ENCODE data around the gene MDGA2. TPM values are rescaled to one million over a fixed set of nuclear protein-coding genes. Genes with fewer than 3 reads are reported as not detected.
A peak's percentile ranks its signal among the peaks of the same experiment; 100 is the strongest.

The MDGA2 gene
- total RNA-seq, 1 donor from 2014 or later: 1.3 TPM

DNA sequence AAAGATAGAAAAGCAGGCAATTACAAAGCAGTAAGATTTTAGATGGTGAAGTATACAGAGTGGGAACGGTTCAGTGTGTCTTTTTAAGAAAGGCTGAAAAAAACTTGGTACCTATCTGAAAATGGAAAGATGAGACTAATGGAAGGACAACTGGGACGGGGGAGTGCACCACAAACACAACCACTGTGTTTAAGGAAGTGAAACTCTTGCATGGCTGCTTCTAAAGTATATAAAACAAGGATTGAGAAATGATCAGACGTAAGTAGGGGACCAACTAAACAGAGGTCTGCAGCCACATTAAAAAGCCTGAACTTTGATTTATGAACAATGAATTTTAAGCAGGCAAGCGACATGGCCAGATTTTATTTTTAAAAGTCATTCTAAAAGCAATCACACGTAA is 328.6 kb downstream of the MDGA2 start:
- Mint-ChIP-seq H3K27ac (no peak overlapping the region), H3K27me3 (no peaks in the 10 kb centered on the region), H3K4me1 (ENCODE audit: unreplicated experiment) (no peaks in the 10 kb centered on the region), H3K36me3 (no peaks in the 10 kb centered on the region), H3K9me3 (no peaks in the 10 kb centered on the region), H3K4me3 (no peak overlapping the region)
- TF ChIP-seq, protein P1, sequence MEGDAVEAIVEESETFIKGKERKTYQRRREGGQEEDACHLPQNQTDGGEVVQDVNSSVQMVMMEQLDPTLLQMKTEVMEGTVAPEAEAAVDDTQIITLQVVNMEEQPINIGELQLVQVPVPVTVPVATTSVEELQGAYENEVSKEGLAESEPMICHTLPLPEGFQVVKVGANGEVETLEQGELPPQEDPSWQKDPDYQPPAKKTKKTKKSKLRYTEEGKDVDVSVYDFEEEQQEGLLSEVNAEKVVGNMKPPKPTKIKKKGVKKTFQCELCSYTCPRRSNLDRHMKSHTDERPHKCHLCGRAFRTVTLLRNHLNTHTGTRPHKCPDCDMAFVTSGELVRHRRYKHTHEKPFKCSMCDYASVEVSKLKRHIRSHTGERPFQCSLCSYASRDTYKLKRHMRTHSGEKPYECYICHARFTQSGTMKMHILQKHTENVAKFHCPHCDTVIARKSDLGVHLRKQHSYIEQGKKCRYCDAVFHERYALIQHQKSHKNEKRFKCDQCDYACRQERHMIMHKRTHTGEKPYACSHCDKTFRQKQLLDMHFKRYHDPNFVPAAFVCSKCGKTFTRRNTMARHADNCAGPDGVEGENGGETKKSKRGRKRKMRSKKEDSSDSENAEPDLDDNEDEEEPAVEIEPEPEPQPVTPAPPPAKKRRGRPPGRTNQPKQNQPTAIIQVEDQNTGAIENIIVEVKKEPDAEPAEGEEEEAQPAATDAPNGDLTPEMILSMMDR (conservative IDR thresholded peaks at IDR 0.05): no peak
- DNase-seq (ENCODE audit: extremely low spot score, unreplicated experiment): no peak

DNA sequence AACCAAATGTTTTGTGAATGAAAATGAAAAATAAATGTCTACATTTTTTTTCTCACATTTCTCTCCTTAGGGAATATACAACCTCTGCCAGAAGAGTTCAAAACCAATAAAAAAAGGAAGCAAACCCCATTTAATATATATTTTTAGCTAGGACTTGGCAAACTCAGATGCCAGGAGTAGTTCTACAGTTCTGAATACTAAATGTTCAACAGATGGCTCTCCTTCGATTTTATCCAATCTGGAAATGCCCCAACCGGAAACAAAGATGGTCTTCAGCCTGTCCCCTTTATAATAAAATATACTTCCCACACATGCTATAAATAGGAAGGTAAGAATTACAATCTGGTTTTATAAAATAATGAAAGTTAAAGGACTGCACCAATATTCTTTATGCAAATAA is 330.4 kb downstream of the MDGA2 start:
- Mint-ChIP-seq H3K27me3 (no peaks in the 10 kb centered on the region), H3K4me3 (no peak overlapping the region), H3K27ac (no peak overlapping the region), H3K36me3 (no peaks in the 10 kb centered on the region), H3K9me3 (no peaks in the 10 kb centered on the region), H3K4me1 (ENCODE audit: unreplicated experiment) (no peaks in the 10 kb centered on the region)
- TF ChIP-seq, protein P1 (conservative IDR thresholded peaks at IDR 0.05): no peak
- DNase-seq (ENCODE audit: extremely low spot score, unreplicated experiment): no peak

DNA sequence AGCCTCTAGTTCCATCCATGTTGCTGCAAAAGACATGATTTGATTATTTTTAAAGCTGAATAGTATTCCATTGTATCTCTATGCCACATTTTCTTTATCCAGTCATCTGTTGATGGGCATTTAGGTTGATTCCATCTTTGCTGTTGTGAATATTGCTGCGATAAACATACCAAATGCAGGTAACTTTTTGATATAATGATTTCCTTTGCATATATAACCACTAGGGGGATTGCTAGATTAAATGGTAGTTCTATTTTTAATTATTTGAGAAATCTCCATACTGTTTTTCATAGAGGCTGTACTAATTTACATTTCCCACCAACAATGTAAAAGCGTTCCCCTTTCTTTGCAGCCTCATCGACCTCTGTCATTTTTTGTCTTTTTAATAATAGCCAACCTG is 342.5 kb downstream of the MDGA2 start:
- H3K27me3 Mint-ChIP-seq: no peaks in the 10 kb centered on the region
- TF ChIP-seq, protein P1 (conservative IDR thresholded peaks at IDR 0.05): peak; percentile 68
- no peaks in the 10 kb centered on the region for H3K4me1 Mint-ChIP-seq (ENCODE audit: unreplicated experiment)
- no peaks in the 10 kb centered on the region for H3K36me3 Mint-ChIP-seq
- no peak for DNase-seq (ENCODE audit: extremely low spot score, unreplicated experiment)
- H3K27ac Mint-ChIP-seq: no peak overlapping the region
- no peaks in the 10 kb centered on the region for H3K9me3 Mint-ChIP-seq
- no peak overlapping the region for H3K4me3 Mint-ChIP-seq

DNA sequence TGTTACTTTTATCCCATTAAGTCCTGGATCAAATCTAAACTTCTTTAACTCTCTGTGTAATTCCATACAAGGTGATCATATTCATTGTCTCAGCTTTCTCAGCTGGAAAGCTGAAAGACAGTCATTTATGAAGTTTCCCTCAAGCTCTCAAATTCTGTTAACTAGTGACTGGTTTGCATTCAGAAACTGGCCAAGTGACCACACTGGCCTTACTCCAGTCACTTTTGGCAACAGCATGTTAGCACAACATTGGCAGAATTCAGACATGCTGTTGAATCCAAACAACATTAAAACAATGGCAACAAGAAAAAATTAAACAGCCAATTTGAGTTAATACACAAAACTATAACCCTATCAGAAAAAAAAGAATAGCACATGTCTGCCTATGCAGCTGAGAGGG is 343.3 kb downstream of the MDGA2 start:
- no peaks in the 10 kb centered on the region for H3K9me3 Mint-ChIP-seq
- no peak overlapping the region for H3K27ac Mint-ChIP-seq
- no peaks in the 10 kb centered on the region for H3K36me3 Mint-ChIP-seq
- TF ChIP-seq, protein P1 (conservative IDR thresholded peaks at IDR 0.05): no peak
- H3K4me3 Mint-ChIP-seq: no peak overlapping the region
- DNase-seq (ENCODE audit: extremely low spot score, unreplicated experiment): no peak
- no peaks in the 10 kb centered on the region for H3K27me3 Mint-ChIP-seq
- no peaks in the 10 kb centered on the region for H3K4me1 Mint-ChIP-seq (ENCODE audit: unreplicated experiment)

DNA sequence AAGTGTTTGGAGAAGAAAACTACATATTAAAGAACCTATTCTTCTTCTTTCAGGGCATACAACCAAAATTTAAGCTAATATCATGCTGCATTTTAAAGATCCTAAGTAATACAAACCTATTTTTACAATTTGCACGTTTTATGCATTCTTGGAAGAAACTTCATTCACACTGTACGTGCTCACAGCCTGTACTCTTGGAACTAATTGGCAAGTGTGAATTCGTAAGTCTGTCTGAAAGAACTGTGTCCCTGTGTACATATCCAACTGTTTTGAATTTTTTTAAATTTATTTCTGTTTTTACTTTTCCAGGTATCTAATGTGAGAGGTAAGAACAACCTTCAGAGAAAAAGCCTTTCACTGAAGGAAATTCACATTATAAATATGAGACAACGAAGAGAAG is 347.0 kb downstream of the MDGA2 start:
- Mint-ChIP-seq H3K4me3 (no peak overlapping the region), H3K4me1 (ENCODE audit: unreplicated experiment) (no peaks in the 10 kb centered on the region), H3K9me3 (no peaks in the 10 kb centered on the region), H3K36me3 (no peaks in the 10 kb centered on the region), H3K27ac (no peak overlapping the region), H3K27me3 (no peaks in the 10 kb centered on the region)
- TF ChIP-seq, protein P1 (conservative IDR thresholded peaks at IDR 0.05): no peak
- DNase-seq (ENCODE audit: extremely low spot score, unreplicated experiment): no peak

DNA sequence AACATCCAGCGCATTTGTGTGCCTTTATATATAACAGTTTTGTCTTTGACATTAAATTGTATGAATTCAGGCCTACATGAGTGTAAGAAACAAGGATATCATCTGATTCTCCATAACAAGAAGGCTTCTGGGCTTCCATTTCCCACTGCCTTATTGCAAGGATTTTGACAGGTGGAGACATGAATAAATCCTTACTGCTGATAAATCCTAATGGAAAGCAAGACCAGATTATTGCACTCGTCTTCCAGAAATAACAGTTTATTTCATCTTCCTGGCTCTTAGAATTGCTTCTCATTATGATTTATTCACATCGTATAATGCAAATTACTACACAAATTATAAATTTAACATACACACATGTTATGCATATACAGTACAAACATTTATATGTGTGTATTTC is 348.1 kb downstream of the MDGA2 start:
- Mint-ChIP-seq H3K4me1 (ENCODE audit: unreplicated experiment) (no peaks in the 10 kb centered on the region), H3K36me3 (no peaks in the 10 kb centered on the region), H3K4me3 (no peak overlapping the region), H3K27ac (no peak overlapping the region), H3K27me3 (no peaks in the 10 kb centered on the region), H3K9me3 (no peaks in the 10 kb centered on the region)
- no peak for DNase-seq (ENCODE audit: extremely low spot score, unreplicated experiment)
- TF ChIP-seq, protein P1 (conservative IDR thresholded peaks at IDR 0.05): no peak
